ENCODE measurements around the gene TSC2. TPM values are rescaled to one million over a fixed set of nuclear protein-coding genes. Genes with fewer than 3 reads are reported as not detected.

The TSC2 gene
- total RNA-seq, 4 donors from 2014 or later = 36.3 to 78.8 (median 54.6) TPM

- no CpG with 5 or more reads among the region's 18 CpGs for WGBS, 2 donors (ENCODE audit: low coverage in 1 of 2)
- Histone ChIP-seq H3K9me3 (no peaks in the 10 kb centered on the region), H3K4me3 (peak overlapping the region in 1 of 2 donors; percentile 79), H3K27ac (peak overlapping the region in 2 of 4 donors; percentile 41 to 85), H3K27me3 (no peaks in the 10 kb centered on the region), H3K4me1 (peaks cover 0 to 79% (median 34%) of the 10 kb centered on the region in 3 donors), H3K36me3 (peaks cover 0 to 11% of the 10 kb centered on the region in 2 donors)
- no peak for TF ChIP-seq POLR2A (IDR thresholded peaks at IDR 0.05)
- TF ChIP-seq EP300 (IDR thresholded peaks at IDR 0.05) = no peak
- TF ChIP-seq, protein P1, sequence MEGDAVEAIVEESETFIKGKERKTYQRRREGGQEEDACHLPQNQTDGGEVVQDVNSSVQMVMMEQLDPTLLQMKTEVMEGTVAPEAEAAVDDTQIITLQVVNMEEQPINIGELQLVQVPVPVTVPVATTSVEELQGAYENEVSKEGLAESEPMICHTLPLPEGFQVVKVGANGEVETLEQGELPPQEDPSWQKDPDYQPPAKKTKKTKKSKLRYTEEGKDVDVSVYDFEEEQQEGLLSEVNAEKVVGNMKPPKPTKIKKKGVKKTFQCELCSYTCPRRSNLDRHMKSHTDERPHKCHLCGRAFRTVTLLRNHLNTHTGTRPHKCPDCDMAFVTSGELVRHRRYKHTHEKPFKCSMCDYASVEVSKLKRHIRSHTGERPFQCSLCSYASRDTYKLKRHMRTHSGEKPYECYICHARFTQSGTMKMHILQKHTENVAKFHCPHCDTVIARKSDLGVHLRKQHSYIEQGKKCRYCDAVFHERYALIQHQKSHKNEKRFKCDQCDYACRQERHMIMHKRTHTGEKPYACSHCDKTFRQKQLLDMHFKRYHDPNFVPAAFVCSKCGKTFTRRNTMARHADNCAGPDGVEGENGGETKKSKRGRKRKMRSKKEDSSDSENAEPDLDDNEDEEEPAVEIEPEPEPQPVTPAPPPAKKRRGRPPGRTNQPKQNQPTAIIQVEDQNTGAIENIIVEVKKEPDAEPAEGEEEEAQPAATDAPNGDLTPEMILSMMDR (IDR thresholded peaks at IDR 0.05) = no peak
- no peak for TF ChIP-seq POLR2AphosphoS5 (IDR thresholded peaks at IDR 0.05)
- ATAC-seq = no peak
Measured at GRCh38 chr16:2028620-2029220, 19.1 kb upstream of the TSC2 start.

DNA sequence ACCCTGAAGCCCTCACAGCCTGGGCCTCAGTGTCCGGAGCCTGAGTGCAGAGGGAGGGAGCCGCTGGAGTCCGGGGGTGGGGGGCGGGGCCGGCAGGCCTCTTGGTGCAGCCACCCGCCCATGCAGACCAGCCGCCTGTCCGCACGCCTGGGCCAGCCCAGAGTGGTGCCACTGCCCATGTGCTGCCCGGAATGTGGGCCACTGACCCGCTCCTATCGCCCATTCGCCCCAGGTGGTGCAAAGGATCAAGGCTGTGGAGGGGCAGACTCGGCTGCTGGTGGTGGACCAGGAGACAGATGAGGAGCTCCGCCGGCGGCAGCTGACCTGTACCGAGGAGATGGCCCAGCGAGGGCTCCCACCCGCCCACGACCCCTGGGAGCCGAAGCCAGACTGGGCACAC, 18.4 kb upstream of the TSC2 start:
- peaks cover 0 to 11% of the 10 kb centered on the region in 2 donors for H3K36me3 ChIP-seq
- no CpG with 5 or more reads among the region's 22 CpGs for WGBS, 2 donors (ENCODE audit: low coverage in 1 of 2)
- H3K4me1 ChIP-seq = peaks cover 0 to 78% (median 37%) of the 10 kb centered on the region in 3 donors
- no peaks in the 10 kb centered on the region for H3K27me3 ChIP-seq
- peak overlapping the region in 1 of 2 donors; percentile 79 for H3K4me3 ChIP-seq
- H3K9me3 ChIP-seq = no peaks in the 10 kb centered on the region
- no peak for ATAC-seq
- H3K27ac ChIP-seq = peak overlapping the region in 2 of 4 donors; percentile 41 to 92
- TF ChIP-seq EP300 (IDR thresholded peaks at IDR 0.05) = no peak
- TF ChIP-seq, protein P1 (IDR thresholded peaks at IDR 0.05) = no peak
- no peak for TF ChIP-seq POLR2AphosphoS5 (IDR thresholded peaks at IDR 0.05)
- no peak for TF ChIP-seq POLR2A (IDR thresholded peaks at IDR 0.05)

- peaks cover 0 to 11% of the 10 kb centered on the region in 2 donors for H3K36me3 ChIP-seq
- no peak for ATAC-seq
- H3K4me3 ChIP-seq = peak overlapping the region in 1 of 2 donors; percentile 79
- no peak for TF ChIP-seq POLR2AphosphoS5 (IDR thresholded peaks at IDR 0.05)
- TF ChIP-seq, protein P1 (IDR thresholded peaks at IDR 0.05) = no peak
- TF ChIP-seq EP300 (IDR thresholded peaks at IDR 0.05) = no peak
- TF ChIP-seq POLR2A (IDR thresholded peaks at IDR 0.05) = no peak
- H3K27ac ChIP-seq = peak overlapping the region in 2 of 4 donors; percentile 37 to 92
- H3K4me1 ChIP-seq = peaks cover 0 to 82% (median 42%) of the 10 kb centered on the region in 3 donors
- no CpG with 5 or more reads among the region's 11 CpGs for WGBS, 2 donors (ENCODE audit: low coverage in 1 of 2)
- H3K9me3 ChIP-seq = no peaks in the 10 kb centered on the region
- H3K27me3 ChIP-seq = no peaks in the 10 kb centered on the region
Measured at GRCh38 chr16:2030036-2030435, 17.7 kb upstream of the TSC2 start.

GRCh38 chr16:2031081-2031577, 16.7 kb upstream of the TSC2 start:
- Histone ChIP-seq H3K9me3 (no peaks in the 10 kb centered on the region), H3K4me3 (peak overlapping the region in 1 of 2 donors; percentile 79), H3K27ac (peak overlapping the region in 3 of 4 donors; percentile 90 to 92 (median 92)), H3K27me3 (no peaks in the 10 kb centered on the region), H3K36me3 (peaks cover 0 to 11% of the 10 kb centered on the region in 2 donors), H3K4me1 (peaks cover 0 to 82% (median 49%) of the 10 kb centered on the region in 3 donors)
- no peak for TF ChIP-seq POLR2AphosphoS5 (IDR thresholded peaks at IDR 0.05)
- TF ChIP-seq EP300 (IDR thresholded peaks at IDR 0.05) = no peak
- TF ChIP-seq, protein P1 (IDR thresholded peaks at IDR 0.05) = no peak
- TF ChIP-seq POLR2A (IDR thresholded peaks at IDR 0.05) = no peak
- peak; percentile 2 for ATAC-seq
- WGBS, 2 donors (ENCODE audit: low coverage in 1 of 2) = 54% methylated on average over 3 of the region's 11 CpGs; no CpG with 5 or more reads in 1 of the 2 donors
